ENCODE data around the gene NSFL1C.

The NSFL1C gene

DNA sequence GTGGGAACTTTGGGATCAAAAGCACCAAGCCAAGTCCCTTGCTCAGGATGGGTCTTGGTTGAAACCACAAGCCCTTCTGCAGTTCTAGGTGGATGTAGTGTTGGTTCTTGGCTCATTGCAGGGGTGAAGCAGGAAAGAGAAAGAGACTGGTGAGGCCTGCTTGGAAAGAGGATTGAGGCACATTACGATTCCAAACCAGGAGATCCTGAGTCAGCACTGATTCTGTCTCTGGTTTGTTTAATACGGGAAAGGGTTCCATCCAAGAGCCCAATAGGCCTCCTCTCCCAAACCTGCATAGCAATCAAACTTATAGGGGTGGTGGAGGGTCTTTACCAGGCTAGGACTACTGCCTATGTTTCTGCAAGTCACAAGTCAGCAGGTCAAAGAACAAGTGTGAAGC lies 24.3 kb downstream of the NSFL1C start:
- TF ChIP-seq, protein P1, sequence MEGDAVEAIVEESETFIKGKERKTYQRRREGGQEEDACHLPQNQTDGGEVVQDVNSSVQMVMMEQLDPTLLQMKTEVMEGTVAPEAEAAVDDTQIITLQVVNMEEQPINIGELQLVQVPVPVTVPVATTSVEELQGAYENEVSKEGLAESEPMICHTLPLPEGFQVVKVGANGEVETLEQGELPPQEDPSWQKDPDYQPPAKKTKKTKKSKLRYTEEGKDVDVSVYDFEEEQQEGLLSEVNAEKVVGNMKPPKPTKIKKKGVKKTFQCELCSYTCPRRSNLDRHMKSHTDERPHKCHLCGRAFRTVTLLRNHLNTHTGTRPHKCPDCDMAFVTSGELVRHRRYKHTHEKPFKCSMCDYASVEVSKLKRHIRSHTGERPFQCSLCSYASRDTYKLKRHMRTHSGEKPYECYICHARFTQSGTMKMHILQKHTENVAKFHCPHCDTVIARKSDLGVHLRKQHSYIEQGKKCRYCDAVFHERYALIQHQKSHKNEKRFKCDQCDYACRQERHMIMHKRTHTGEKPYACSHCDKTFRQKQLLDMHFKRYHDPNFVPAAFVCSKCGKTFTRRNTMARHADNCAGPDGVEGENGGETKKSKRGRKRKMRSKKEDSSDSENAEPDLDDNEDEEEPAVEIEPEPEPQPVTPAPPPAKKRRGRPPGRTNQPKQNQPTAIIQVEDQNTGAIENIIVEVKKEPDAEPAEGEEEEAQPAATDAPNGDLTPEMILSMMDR (IDR thresholded peaks at IDR 0.05; ENCODE audit: low read depth, low read length), result no peak
- DNase-seq (ENCODE audit: extremely low read depth, low read depth), result no peak

DNA sequence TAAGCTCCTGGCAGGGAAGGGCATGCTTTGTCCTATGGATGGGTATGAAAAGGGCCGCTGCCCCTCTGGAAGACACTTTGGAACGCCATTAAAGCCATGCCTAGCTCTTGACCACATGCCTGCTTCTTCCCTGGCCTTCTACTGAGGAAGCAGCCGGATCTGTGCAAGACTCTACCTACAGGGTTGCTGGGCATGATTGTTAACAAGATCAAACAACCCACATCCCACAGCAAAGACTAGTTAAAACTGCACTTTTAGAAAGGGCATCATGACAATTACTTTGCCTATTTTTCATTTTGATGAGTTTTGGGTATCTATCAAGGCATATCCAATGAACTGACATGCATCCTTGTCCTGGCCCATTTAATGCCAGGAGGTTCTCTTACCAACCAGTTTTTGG lies 25.5 kb downstream of the NSFL1C start:
- TF ChIP-seq, protein P1 (IDR thresholded peaks at IDR 0.05; ENCODE audit: low read depth, low read length), result no peak

DNA sequence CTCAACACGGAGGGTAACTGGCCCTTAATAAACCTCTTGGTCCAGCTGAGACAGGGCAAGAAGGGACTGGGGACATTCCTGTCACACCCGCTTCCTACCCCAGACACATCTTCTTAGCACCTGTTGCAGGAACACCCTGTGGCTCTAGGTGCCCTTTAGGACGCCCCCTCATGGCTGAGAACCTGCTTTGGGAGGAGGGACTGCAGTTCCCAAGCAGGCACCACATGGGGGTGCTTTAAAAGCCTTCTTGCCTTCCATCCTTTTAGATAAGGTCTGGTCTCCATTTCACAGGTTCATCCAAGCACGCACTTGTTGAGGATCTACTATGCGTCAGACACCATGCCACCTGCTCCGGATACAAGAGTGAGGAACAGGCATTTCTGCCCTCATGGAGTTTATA lies 26.6 kb downstream of the NSFL1C start:
- TF ChIP-seq, protein P1 (IDR thresholded peaks at IDR 0.05; ENCODE audit: low read depth, low read length), result peak; percentile 21
- DNase-seq (ENCODE audit: extremely low read depth, low read depth), result no peak

More for the DNA sequence above, 25.5 kb downstream of the NSFL1C start:
- no peak for DNase-seq (ENCODE audit: extremely low read depth, low read depth)

DNA sequence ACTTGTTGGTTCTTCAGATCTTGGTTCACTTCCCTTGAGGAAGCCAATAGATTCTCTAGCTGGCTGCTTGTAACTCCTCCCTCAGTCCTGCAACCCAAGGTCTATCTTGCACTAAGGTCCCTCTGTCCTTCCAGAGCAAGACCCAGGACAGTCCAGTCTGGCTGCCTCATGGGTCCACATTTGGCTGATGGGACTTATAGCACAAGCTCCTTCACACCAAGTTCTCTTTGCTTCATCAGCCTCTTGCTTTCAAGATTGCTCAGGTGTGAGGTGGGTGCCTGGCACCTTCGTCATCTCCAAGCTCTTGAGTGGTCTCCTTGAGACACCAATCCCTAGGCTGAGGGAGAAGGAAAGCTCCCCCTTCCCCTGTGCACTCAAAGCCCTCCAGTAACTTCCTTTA lies 28.3 kb downstream of the NSFL1C start:
- TF ChIP-seq, protein P1 (IDR thresholded peaks at IDR 0.05; ENCODE audit: low read depth, low read length), result no peak
- DNase-seq (ENCODE audit: extremely low read depth, low read depth), result no peak

DNA sequence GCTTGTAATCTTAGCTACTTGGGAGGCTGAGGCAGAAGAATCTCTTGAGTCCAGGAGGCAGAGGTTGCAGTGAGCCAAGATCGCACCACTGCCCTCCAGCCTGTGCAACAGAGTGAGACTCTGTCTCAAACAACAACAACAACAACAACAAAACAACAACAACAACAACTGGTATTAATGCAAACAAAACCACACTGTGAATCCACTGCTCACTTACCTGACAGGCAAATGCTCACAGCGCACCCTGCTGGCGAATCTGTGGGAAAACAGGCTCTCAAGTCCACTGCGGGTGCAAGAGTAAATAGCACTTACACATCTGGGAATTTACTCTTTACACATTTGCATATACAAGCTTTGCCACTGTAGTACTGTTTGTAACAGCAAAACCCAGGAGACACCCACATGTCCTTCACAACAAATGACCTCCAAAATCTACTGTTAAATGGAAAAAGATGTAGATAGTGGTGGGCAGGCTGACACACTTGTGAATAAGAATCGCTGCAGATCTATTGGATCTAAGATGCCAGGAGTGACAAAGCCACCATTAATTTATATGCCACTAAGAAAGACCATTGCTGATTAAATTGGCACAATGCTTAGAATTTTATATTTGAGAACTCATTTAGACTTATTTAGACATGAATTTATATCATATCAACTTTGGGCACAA lies 29.3 kb downstream of the NSFL1C start:
- TF ChIP-seq, protein P1 (IDR thresholded peaks at IDR 0.05; ENCODE audit: low read depth, low read length), result peak; percentile 87
- DNase-seq (ENCODE audit: extremely low read depth, low read depth), result peak; percentile 60

DNA sequence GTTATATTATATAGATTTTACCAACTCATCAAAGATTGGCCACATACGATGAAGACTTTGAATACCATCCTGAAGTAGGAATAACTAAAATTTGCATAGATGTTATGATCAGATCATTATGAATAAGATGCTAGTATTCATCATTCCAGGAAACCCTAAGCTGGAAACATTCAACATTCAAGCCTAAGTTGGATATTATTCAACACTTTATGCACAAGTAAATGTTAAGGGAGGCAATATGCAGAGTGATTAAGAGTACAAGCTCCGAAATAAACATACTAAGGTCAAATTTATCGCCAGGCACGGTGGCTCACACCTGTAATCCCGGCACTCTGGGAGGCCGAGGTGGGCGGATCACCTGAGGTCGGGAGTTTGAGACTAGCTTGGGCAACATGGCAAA lies 30.4 kb downstream of the NSFL1C start:
- no peak for DNase-seq (ENCODE audit: extremely low read depth, low read depth)
- TF ChIP-seq, protein P1 (IDR thresholded peaks at IDR 0.05; ENCODE audit: low read depth, low read length), result no peak

DNA sequence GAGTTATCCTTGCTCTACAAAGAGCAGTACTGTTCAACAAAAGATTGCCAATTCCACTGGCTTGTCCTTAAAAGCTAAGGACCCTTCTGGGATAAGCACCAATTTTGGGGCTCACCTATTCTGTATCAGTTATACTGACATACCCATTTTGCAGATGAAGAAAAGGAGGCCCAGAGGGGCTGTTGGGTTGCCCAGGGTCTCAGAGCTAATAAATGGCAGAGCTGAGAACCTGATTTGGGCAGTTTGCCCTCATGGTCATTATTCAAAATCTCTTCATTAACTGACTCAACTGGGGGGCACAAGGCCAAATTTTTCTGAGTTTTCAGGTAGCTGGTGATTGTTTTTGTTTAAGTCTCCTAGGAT lies 31.3 kb downstream of the NSFL1C start:
- TF ChIP-seq, protein P1 (IDR thresholded peaks at IDR 0.05; ENCODE audit: low read depth, low read length), result no peak
- DNase-seq (ENCODE audit: extremely low read depth, low read depth), result no peak
